T1000 (cell line): ENCODE results near the gene NEDD4L.

Source experiments
- DNase-seq: peaks from one replicate; lab custom pipeline; 2025; ENCODE audit warnings: mixed read lengths; lab: John Stamatoyannopoulos, UW

NEDD4L gene

DNA sequence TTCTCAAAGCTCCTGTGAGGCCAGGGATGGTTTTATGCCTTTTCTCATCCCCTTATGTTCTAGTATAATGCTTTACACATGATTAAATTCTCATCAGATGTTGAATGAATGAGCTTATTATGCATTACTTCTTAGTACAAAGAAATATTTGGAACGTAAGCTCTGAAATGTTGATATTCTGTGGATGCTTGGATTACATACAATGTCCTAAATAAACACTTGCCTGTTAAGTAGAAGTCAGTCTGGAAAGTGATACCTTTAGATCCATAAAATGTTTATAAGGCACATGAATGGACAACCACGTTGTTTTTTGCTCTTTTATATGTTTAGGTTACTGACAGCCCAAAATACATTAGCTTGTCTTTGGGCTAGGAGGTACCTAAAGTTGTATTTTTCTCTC is 248.6 kb downstream of the NEDD4L start:
- DNase-seq = no peak

DNA sequence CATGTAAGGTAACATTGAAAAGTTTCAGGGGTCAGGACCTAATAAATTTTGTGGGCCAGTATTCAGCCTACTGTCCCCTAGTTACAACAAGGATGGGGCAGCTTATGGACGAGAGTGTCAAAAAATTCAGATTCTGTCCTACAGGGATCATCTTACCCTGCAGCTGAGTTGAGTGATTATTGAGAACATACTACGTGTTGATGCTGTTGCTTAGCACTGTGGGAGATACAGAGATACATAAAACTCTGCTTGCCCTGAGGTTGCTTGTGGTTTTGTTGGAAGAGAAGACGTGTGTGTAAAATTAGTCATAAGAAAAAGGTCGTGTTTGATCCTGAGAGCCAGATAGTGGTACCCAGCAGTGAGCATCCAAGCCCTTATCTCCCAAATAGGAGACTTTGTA is 253.2 kb downstream of the NEDD4L start:
- DNase-seq = peak; percentile 5

DNA sequence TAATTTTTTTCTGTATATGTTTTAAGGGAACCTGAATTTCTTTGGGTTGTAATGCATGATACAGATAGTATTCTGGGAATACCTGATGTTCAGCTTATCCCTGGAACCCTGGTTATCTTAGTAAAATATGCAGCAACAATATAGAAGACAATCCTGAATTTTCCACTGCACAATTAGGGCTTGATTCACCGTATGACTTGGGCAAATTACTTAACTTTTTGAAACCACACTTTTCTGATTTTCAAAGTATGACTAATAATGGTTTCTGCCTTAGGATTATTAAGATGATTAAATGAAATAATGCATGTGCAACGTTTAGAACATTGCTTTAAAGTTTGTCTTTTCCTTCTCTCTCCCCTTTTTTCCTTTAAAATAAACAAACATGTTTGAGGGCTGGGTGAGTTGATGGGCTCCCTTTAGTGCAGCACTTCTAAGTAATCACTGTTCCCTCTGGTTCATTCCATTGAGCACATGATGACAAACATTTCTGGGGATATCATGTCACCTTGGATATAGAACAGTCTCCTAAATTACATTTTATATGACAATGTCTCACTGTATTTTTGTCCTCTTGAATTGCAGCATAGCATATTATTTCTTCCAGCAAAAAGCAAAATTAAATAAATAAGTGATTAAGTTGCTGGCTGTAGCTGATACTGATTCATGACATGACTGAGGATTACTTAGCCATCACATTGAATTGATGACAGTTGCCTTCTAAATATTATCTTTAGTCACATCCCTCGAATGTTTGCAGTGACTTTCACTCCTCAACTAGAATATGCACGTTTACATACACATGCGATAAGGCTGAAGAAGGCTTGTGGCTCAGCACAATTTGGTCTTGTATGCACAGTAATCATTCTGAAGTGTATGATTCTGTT is 254.5 kb downstream of the NEDD4L start:
- no peak for DNase-seq

GRCh38 chr18:58299135-58299473 is 255.1 kb downstream of the NEDD4L start:
- no peak for DNase-seq

GRCh38 chr18:58299936-58300335 is 255.9 kb downstream of the NEDD4L start:
- DNase-seq = no peak

DNA sequence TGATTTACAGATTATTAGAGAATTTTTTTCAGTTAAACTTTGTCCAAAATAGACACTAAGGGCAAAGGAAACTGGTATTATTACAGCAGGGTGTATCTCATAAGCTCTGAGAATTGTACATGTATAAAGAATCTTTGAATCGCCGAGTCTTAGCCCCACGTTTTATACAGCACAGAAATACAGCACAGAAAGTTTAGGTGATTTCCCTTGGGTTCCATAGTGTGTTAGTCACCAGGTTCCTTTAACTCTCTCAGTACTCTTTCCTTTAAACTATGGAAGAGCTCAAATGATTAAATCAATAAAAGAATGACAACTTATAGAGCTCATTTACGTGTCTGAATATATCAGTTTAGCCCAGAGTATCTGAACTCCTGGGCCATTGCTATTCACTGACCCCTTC is 256.8 kb downstream of the NEDD4L start:
- no peak for DNase-seq

- DNase-seq = no peak
Observed at GRCh38 chr18:58302811-58303210, 258.8 kb downstream of the NEDD4L start.

DNA sequence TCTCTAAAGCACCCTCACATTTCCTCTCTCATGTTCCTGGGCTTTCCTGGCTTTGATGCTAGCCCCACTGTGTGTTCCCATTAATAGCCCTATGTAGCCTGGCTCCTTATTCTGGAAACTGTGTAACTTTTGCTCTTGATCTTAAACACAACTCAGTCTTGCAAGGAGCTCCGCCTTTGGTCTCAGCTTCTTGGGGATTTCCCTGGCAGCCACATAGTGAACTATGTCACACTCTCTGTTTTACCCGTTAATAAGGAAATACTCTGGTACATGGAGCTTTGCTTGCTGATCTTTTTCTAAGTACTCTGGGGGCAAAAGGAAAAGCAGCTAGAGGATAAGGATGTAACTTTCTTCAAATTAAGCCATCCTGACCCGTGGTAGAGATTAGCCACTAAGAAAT is 259.3 kb downstream of the NEDD4L start:
- no peak for DNase-seq

- no peak for DNase-seq
Observed at GRCh38 chr18:58305792-58306191, 261.8 kb downstream of the NEDD4L start.

DNA sequence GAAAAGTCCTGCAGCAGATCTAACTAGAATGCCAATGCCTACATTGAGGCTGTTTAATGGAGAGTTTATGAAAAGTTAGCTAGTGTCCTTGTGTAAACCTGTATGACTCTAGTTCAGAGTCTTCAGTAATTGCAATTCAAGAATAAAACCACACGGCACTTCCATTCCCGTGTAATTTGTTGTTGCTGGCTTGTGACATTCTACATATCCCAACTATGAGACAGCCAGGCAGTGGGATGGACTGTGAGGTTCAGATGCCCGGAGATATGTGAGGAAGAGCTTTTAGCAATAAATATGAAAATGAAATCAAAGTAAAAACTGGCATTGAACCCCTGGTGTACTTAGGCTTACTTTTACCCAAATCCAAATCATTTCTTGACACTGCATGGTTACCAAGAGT is 263.4 kb downstream of the NEDD4L start:
- no peak for DNase-seq

DNA sequence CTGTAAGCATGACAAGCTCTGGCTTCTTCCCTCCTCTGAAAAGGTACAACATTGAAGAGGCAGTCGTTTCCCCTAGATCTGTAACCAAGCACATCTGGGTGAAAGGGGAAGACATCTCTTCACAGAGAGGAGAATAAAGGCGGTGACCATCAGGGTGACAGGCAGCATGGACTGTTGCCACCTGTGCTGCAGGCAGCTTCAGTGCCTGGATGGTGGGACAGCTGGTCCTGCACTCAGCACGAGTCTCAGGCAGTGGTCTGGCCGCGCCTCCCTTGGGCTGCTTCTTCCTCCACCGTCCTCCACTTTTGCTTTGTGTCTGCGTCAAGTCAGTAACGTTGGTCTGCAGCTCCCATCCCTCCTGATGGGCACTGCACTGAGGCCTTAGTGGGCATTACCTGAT is 264.4 kb downstream of the NEDD4L start:
- no peak for DNase-seq

DNA sequence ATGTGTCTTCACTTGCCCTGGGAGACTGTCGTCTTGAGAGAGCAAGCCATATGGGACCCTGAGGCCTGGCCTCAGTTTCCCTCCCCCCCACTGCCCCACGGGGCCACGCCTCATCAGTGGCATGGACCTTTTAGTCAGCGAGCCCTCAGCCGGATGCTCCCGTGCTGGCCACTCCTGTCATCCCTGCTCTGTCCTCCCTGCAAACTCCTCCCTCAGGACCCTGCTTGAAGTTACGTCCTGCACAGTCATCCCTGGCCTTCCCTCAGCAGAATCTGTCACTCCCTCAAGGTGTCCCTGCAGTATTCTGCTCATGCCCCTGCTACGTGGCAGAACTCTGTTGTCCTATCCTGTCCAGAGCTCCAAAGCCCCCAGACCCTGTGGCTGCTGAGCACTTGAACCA is 265.1 kb downstream of the NEDD4L start:
- DNase-seq = no peak

DNA sequence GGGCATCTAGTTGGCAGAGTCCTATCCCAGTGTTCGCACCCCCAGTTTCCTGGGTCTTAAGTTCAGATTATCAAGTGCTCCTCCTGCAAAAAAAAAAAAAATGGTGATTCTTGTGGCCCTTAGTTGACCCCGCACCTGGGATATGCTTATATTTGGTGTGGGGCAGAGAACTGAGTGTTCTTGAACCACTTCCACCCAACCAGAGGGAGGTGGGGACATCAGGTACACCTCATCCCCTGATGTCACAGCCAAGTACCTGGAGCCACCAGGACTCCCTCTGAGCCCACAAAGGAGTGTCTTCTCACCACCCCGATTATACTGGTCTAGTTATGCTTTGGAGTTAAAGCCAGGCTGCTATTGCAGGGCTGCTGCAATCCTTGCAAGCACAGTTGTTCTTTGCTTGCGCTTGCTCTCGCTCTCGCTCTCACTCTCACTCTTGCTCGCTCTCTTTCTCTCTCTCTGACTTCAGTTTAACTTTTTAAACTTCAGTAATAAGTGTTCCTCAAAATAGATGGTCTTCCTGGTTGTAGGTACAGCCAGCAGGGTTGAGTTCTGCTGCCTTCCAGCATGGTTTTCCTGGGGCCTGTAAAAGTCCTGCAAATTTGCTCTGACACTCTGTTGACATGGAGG is 265.7 kb downstream of the NEDD4L start:
- no peak for DNase-seq

- no peak for DNase-seq
Observed at GRCh38 chr18:58310517-58310916, 266.5 kb downstream of the NEDD4L start.

GRCh38 chr18:58311390-58311789 is 267.4 kb downstream of the NEDD4L start:
- DNase-seq = no peak

DNA sequence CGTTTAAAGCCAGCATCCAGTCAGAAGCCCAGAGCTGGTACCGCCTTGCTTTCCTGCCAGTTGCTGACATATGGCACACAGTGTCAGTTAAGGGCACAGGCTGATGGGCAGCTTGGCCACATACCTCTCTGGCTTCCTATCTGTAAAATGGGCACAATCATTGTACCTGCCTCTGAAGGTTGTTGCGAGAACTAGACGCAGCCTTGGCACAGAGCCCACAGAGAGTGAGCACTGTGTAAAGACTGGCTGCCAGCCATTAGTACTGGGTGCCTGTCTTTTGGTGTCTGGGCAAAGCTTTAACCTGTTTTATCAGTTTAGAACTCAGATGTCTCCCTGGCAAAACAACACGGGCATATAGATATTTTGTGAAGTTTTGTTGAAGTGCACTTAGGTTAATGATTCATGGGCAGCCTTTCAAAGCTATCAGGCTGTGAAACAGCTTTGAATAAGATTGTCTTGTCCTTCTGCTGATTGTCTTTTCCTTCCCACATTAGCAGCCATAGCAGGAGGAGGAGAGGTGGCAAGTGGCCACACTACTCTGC is 269.5 kb downstream of the NEDD4L start:
- no peak for DNase-seq

DNA sequence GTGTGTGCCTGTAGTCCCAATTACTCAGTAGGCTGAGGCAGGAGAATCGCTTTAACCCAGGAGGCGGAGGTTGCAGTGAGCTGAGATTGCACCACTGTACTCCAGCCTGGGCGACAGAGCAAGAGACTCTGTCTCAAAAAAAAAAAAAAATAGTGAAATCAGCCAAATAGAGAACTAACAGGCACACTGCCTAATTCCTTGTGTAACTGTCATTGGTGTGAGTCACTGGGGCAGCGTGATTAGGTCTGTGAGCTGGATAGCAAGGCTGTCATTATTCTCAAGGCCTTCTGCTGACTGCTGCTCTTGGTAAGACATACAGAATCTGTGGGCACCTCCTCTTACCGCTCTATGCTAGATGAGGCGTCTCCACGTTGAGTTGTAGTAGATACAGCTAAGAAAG is 270.3 kb downstream of the NEDD4L start:
- peak; percentile 41 for DNase-seq

- no peak for DNase-seq
Observed at GRCh38 chr18:58315041-58315440, 271.0 kb downstream of the NEDD4L start.

DNA sequence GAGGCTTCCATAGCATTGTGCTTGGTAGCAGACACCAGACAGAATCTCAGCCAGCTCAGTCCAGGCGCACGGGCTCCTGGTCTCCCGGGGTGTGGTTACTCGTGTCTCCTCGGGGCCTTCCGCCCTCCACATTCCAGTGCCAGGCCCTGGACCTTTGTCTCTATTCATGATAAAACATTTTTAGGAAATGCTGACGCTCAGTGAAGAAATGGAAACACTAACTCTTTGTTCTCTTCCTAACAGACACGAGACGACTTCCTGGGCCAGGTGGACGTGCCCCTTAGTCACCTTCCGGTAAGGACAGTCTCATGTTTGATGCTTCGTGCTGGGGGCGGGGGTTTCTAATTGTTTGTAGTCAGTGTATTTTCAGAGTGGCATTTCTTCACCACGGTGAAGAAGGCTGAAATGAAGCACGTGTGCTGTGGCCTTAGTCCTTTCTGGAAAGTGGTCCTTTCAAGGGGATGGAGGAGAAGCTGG is 271.8 kb downstream of the NEDD4L start:
- no peak for DNase-seq

- DNase-seq = no peak
Observed at GRCh38 chr18:58316396-58317342, 272.6 kb downstream of the NEDD4L start.

GRCh38 chr18:58319719-58320118 is 275.7 kb downstream of the NEDD4L start:
- no peak for DNase-seq

- DNase-seq = no peak
Observed at GRCh38 chr18:58320907-58321561, 277.0 kb downstream of the NEDD4L start.
